A549 (cell line): Measurements from ENCODE around the gene BSND.

Source experiments
- BHLHE40 ChIP-seq: IDR thresholded peaks from 2 replicates; pipeline ENCODE4 v1.6.1; 2012; ENCODE audit warnings: low read depth, low read length, inconsistent platforms
- CTCF ChIP-seq: fragments of >200 bp; sonication (Bioruptor Twin); formaldehyde crosslinking; IDR thresholded peaks from 3 replicates; pipeline ENCODE4 v1.5.1; 2016
- HMGXB4 ChIP-seq: fragments of 250-450 bp; sonication (Bioruptor Pico); IDR thresholded peaks from 2 replicates; pipeline ENCODE4 v1.5.0; 2021; ENCODE audit warnings: mild to moderate bottlenecking, moderate library complexity, borderline replicate concordance
- HOXB13 ChIP-seq: fragments of 250-450 bp; sonication (Bioruptor Pico); IDR thresholded peaks from 2 replicates; pipeline ENCODE4 v1.5.0; 2020; ENCODE audit warnings: low read depth, mild to moderate bottlenecking, moderate library complexity
- HOXB5 ChIP-seq: fragments of 250-450 bp; sonication (Bioruptor Pico); IDR thresholded peaks from 2 replicates; pipeline ENCODE4 v1.5.0; 2020; ENCODE audit warnings: mild to moderate bottlenecking, moderate library complexity
- MAX ChIP-seq: IDR thresholded peaks from 2 replicates; pipeline ENCODE4 v1.6.1; 2012
- MAZ ChIP-seq: fragments of 150-350 bp; IDR thresholded peaks from 2 replicates; pipeline ENCODE4 v1.6.1; 2014; ENCODE audit warnings: antibody characterized with exemption, low read depth, low read length, borderline replicate concordance
- NR3C1 ChIP-seq: fragments of >200 bp; sonication (Bioruptor Twin); formaldehyde crosslinking; IDR thresholded peaks from 3 replicates; pipeline ENCODE4 v1.6.1; 2017
- POLR2A ChIP-seq: IDR thresholded peaks from 2 replicates; pipeline ENCODE4 v1.6.1; 2012; ENCODE audit warnings: mild to moderate bottlenecking, low read length
- RAD21 ChIP-seq, 2 experiments: fragments of >200 bp in 1 of 2; sonication (Bioruptor Twin) in 1 of 2; formaldehyde crosslinking in 1 of 2; IDR thresholded peaks in 1 of 2; conservative IDR thresholded peaks in 1 of 2; 2 replicates in 1 of 2; 3 replicates in 1 of 2; pipeline ENCODE4 v1.6.1; 2012 to 2018; ENCODE audit warnings: inconsistent platforms in 1 of 2
- REST ChIP-seq: fragments of 200-600 bp; sonication (generic); IDR thresholded peaks from 2 replicates; pipeline ENCODE4 v1.6.1; 2016; ENCODE audit warnings: antibody characterized with exemption, mild to moderate bottlenecking, moderate library complexity
- SMC3 ChIP-seq: fragments of >200 bp; sonication (Bioruptor Twin); formaldehyde crosslinking; IDR thresholded peaks from 3 replicates; pipeline ENCODE4 v1.6.1; 2018; ENCODE audit warnings: inconsistent platforms
- USF2 ChIP-seq: fragments of 450-650 bp; IDR thresholded peaks from 2 replicates; pipeline ENCODE4 v1.6.1; 2014; ENCODE audit warnings: antibody characterized with exemption

- TF ChIP-seq CTCF = no peak
- no peak for TF ChIP-seq RAD21 (conservative IDR thresholded peaks at IDR 0.05 in 1 of 2, IDR thresholded peaks at IDR 0.05 in 1 of 2)
- no peak for TF ChIP-seq HOXB13
- no peak for TF ChIP-seq POLR2A
- no peak for TF ChIP-seq BHLHE40
- no peak for TF ChIP-seq MAZ
- no peak for TF ChIP-seq HMGXB4
- TF ChIP-seq HOXB5 (CRISPR knock-in tag) = no peak
- TF ChIP-seq NR3C1 = no peak
- no peak for TF ChIP-seq MAX
- no peak for TF ChIP-seq REST
- TF ChIP-seq SMC3 = no peak
- TF ChIP-seq USF2 = no peak
Observed at GRCh38 chr1:55055084-55055882, 56.5 kb downstream of the BSND start.
